GM19468 (cell line): Measurements from ENCODE around the gene ZGLP1.
"Not testable (repeated sequence)": the region's sequence is repeated elsewhere in the genome, so short reads cannot be mapped to it uniquely, and the experiment has no call there.

Experiments used
- ATAC-seq: cut with Tn5 transposase; IDR thresholded peaks from one replicate; pipeline ENCODE4 v1.9.1; 2021; ENCODE audit warnings: mild to moderate bottlenecking, moderate library complexity, moderate number of reproducible peaks; ENCODE audit not compliant: unreplicated experiment; ENCODE audit errors: extremely low read depth

ZGLP1 gene

DNA sequence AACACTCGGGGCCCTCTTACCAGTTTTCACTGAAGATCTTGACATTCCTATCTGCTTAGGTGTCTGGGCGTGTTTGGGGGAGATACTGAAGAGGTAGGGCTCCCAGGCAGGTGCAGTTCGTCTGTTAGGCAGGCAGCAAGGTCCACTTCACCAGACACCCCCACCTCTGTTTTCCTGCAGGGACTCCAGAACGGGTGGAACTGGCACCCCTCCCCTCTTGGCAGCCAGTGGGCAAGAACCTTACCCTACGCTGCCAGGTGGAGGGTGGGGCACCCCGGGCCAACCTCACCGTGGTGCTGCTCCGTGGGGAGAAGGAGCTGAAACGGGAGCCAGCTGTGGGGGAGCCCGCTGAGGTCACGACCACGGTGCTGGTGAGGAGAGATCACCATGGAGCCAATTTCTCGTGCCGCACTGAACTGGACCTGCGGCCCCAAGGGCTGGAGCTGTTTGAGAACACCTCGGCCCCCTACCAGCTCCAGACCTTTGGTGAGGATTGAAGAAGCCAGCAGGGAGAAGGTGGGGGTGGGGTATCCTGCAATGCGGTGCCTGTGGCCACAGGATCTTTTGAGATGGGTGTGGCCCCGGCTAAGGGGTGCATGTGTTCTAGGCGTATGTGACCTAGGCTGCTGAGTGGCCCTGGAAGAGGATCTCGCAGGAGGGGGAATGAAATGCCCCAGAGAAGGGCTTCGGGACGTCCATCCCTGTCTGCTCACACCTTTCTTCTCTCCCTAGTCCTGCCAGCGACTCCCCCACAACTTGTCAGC is 26.1 kb downstream of the ZGLP1 start:
- ATAC-seq: no peak

DNA sequence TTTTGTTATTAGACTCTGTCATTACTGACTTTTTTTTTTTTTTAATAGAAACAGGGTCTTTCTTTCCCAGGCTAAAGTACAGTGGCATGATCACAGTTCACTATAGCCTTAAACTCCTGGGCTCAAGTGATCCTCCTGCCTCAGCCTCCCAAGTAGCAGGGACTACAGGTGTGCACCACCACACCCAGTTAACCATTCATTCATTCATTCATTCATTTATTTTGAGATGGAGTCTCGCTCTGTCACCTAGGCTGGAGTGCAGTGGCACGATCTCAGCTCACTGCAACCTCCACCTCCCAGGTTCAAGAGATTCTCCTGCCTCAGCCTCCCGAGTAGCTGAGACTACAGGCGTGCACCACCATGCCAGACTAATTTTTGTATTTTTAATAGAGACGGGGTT is 27.6 kb downstream of the ZGLP1 start:
- ATAC-seq: not testable (repeated sequence)

GRCh38 chr19:10279737-10280442 is 29.7 kb downstream of the ZGLP1 start:
- no peak for ATAC-seq

GRCh38 chr19:10278935-10279334 is 30.7 kb downstream of the ZGLP1 start:
- ATAC-seq: no peak

GRCh38 chr19:10277795-10278589 is 31.6 kb downstream of the ZGLP1 start:
- ATAC-seq: no peak

DNA sequence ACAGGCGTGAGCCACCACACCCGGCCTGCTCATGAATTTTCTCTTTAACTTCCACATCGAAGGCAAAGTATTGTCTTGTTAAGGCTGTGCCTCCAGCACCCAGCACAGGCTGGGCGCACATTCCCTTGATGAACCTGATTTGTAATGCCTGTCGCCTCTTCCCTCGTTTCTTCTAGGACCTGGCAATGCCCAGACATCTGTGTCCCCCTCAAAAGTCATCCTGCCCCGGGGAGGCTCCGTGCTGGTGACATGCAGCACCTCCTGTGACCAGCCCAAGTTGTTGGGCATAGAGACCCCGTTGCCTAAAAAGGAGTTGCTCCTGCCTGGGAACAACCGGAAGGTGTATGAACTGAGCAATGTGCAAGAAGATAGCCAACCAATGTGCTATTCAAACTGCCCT is 35.0 kb downstream of the ZGLP1 start:
- ATAC-seq: no peak

- no peak for ATAC-seq
Measured at GRCh38 chr19:10271543-10272086, 38.0 kb downstream of the ZGLP1 start.

GRCh38 chr19:10270616-10271394 is 38.8 kb downstream of the ZGLP1 start, which contains the start of gene ICAM1:
Gene ICAM1 (plus strand): TSS chr19:10271120. CDS start chr19:10271160, 40 bp downstream.
- ATAC-seq: peak; percentile 25

GRCh38 chr19:10270180-10270615 is 39.4 kb downstream of the ZGLP1 start:
- no peak for ATAC-seq

GRCh38 chr19:10269333-10270179 is 40.1 kb downstream of the ZGLP1 start:
- ATAC-seq: no peak

DNA sequence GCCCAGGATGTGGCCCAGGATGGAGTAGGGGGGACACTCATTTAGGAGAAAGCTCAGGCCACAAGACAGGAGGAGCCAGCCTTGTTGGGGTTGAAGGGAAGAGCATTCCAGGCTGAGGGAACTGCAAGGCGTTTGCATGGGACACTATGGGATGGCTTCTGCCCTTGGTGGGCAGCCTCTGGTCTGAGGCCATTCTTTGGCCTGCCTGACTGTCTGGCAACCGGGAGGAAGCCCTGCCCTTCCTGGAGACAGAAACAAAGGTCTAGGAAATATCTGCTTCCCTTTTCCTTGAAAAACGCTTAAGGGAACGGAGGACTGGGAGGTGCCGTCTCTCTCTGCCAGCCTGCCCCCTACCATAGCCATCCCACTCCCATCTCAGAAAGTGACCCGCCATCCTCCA is 41.5 kb downstream of the ZGLP1 start:
- ATAC-seq: no peak

- ATAC-seq: no peak
Measured at GRCh38 chr19:10266706-10267105, 42.9 kb downstream of the ZGLP1 start.

DNA sequence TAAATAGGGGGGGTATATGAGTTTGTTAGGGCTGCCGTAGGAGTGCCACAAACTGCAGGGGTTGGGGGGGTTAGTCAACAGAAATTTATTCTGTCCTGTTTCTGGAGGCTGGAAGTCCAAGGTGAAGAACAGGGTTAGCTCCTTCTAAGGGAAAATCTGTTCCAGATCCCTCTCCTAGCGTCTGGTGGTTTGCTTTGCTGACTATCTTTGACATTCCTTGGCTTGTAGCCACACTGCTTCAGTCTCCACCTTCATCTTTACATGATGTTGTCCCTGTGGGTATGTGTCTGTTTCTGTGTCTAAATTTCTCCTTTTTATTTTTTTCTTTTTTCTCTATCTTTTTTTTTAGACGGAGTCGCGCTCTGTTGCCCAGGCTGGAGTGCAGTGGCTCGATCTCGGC is 46.8 kb downstream of the ZGLP1 start:
- no peak for ATAC-seq

DNA sequence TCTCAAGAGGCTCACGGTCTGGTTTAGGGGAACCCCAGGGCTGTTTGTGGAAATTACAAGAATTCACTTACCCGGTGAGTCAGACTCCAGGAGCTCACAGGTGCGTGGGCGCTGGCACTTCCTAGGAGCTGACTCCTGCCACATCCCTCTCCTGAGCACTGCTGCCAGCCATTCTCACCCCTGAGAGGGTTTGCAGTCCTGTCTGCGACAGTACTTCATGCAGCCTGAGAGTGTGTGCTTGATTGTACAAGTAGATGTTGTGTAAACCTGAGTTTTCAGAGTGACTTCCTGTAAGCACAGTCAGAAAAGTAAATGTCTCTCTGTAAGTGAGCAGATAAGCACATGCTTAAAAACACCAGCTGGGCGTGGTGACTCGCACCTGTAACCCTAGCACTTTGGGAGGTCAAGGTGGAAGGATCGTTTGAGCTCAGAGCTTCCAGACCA is 49.5 kb downstream of the ZGLP1 start:
- ATAC-seq: no peak

- no peak for ATAC-seq
Measured at GRCh38 chr19:10259162-10259905, 50.3 kb downstream of the ZGLP1 start.

DNA sequence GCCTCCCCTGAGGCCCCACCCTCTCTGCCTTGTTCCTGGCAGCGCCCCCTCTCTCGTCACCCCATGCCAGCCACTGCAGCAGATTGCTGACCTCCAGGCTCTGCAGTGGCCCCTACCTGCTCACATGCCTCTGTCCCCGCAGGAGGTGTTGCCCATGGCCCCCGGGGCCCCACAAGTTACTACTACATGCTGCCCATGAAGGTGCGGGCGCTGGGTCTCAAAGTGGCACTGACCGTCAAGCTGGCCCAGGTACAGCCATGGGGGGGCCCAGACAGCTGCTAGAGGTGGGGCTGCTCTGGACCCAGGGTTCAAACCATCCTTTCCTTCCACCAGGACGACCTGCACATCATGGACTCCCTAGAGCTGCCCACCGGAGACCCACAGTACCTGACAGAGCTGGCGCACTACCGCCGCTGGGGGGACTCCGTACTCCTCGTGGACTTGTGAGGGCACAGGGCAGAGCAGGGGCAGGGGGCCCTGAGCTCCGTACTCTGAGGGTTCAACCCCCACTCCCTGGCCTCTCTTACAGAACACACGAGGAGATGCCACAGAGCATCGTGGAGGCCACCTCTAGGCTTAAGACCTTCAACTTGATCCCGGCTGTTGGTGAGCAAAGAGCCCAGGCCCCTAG is 51.4 kb downstream of the ZGLP1 start:
- ATAC-seq: no peak

DNA sequence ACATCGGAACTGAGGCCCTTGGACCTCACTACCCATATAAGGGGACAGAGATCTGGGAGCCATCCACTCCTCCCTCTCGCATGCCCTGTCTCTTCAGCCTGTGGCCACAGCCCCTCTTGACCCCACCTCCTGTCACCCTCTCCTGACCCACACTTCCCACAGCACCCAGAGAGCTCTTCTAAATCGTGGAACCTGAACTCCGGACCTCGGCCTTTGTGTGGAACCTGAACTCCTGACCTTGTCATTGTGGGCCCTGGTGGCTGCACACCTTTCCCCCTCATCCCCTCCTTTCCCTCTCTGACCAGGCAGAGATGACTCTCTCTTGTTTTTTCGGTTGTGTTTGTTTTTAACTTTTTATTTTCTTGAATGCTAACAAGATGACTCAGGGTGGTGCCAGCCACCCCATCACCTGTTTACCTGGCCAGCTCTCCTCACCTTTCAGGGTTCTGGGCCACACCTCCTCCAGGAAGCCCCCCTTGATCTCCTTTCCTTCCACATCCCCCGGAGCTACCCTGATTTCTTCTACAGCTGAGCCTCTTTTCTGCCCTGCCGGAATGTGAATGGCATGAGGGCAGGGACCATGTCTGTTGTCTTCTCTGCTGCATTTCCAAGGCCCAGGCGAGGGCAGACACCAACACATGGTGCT is 52.5 kb downstream of the ZGLP1 start:
- no peak for ATAC-seq
